Mesendoderm (in vitro differentiated cells): ENCODE results near the gene KLK12.

Source experiments
- DNase-seq: peaks from one replicate; pipeline ENCODE4 v3.0.0; 2013
- H2AK5ac ChIP-seq: 2 replicates; pipeline ENCODE4 v1.6.1; 2013; ENCODE audit warnings: low read length, inconsistent platforms
- H2BK120ac ChIP-seq: 2 replicates; pipeline ENCODE4 v1.6.1; 2013; ENCODE audit warnings: low read depth, mild to moderate bottlenecking, low read length, moderate library complexity, mixed read lengths
- H2BK15ac ChIP-seq: replicated peaks from 2 replicates; pipeline ENCODE4 v1.6.1; 2013; ENCODE audit warnings: low read depth, mild to moderate bottlenecking, moderate library complexity
- H2BK5ac ChIP-seq: 2 replicates; pipeline ENCODE4 v1.6.1; 2013; ENCODE audit warnings: low read length, inconsistent platforms
- H3K18ac ChIP-seq: 2 replicates; pipeline ENCODE4 v1.6.1; 2013; ENCODE audit warnings: mild to moderate bottlenecking, low read length, mixed read lengths
- H3K23ac ChIP-seq: one replicate; pipeline ENCODE4 v1.6.1; 2013; ENCODE audit warnings: low read length
- H3K27ac ChIP-seq: 2 replicates; pipeline ENCODE4 v1.5.1; 2013; ENCODE audit warnings: low read depth, mild to moderate bottlenecking, inconsistent platforms, low read length, moderate library complexity
- H3K27me3 ChIP-seq: 2 replicates; pipeline ENCODE4 v1.6.1; 2013; ENCODE audit warnings: low read length, control low read depth, mild to moderate bottlenecking, inconsistent platforms; ENCODE audit not compliant: insufficient read depth, poor library complexity
- H3K36me3 ChIP-seq: 2 replicates; pipeline ENCODE4 v1.6.1; 2013; ENCODE audit warnings: low read length, inconsistent platforms; ENCODE audit not compliant: control insufficient read depth, insufficient read depth
- H3K4ac ChIP-seq: one replicate; pipeline ENCODE4 v1.6.1; 2013; ENCODE audit warnings: low read depth, mild to moderate bottlenecking, low read length, moderate library complexity
- H3K4me1 ChIP-seq: 2 replicates; pipeline ENCODE4 v1.6.1; 2013; ENCODE audit warnings: low read depth, low read length, inconsistent platforms; ENCODE audit not compliant: control insufficient read depth
- H3K4me2 ChIP-seq: 2 replicates; pipeline ENCODE4 v1.6.1; 2013; ENCODE audit warnings: low read length
- H3K4me3 ChIP-seq: 2 replicates; pipeline ENCODE4 v1.5.1; 2013; ENCODE audit warnings: mild to moderate bottlenecking, low read length
- H3K56ac ChIP-seq: one replicate; pipeline ENCODE4 v1.6.1; 2013; ENCODE audit warnings: low read length
- H3K79me1 ChIP-seq: 2 replicates; pipeline ENCODE4 v1.6.1; 2013; ENCODE audit warnings: low read length, inconsistent platforms
- H3K79me2 ChIP-seq: 2 replicates; pipeline ENCODE4 v1.6.1; 2013; ENCODE audit warnings: mild to moderate bottlenecking, low read length; ENCODE audit not compliant: control insufficient read depth, insufficient read depth
- H3K9ac ChIP-seq: 2 replicates; pipeline ENCODE4 v1.6.1; 2013; ENCODE audit warnings: low read length, inconsistent platforms
- H4K5ac ChIP-seq: one replicate; pipeline ENCODE4 v1.6.1; 2013; ENCODE audit warnings: low read length
- H4K8ac ChIP-seq: one replicate; pipeline ENCODE4 v1.6.1; 2013; ENCODE audit warnings: low read depth, mild to moderate bottlenecking, control low read depth, low read length, moderate library complexity
- WGBS: extraction: QIAGEN DNeasy Blood & Tissue Kit; methylation state at CpG from one replicate; pipeline ENCODE4 v1.1.7; 2013; ENCODE audit warnings: low lambda C conversion rate, missing lambda C conversion rate; ENCODE audit not compliant: insufficient coverage; ENCODE audit errors: extremely low coverage; 5-methylcytosine and 5-hydroxymethylcytosine counted together

The KLK12 gene

DNA sequence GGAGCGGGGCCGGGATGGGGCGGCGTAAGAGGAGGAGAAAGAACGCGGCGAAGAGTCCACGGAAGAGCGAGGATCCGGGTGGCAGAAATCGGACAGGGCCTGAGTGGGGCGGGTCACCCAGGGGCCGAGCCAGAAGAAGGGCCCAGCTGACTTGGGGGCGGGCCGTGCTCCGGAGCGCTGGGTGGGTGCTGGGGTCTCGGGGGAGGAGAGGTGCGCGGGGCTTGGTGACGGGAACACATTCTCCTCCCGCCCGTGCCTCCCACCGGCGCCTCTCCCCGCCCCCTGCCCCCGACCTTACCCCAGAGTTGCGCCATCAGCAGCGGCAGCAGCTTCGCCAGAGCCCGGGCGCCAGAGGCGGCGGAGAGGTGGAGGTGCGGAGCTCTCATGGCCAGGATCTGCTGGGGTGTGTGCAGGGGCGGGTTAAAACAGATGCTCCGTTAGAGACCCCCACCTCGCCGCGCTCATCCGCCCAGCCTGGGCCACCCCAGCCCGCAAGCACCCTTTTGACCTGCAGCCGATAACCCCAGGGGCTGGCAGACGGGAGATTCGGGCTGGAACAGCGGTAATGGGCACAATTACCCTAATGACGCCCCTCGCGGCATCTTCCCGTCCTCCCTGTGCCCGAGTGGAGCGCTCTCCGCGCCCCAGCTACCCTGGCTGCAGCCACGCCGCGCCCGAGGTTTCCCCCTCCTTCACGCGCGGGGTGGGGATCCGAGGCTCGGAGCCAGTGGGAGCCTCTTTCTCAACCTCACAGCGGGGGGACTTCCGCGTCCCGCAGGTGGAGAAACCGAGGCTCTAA lies 15.9 kb downstream of the KLK12 start:
- Histone ChIP-seq H3K18ac (no peak overlapping the region), H2BK15ac (no peak overlapping the region), H3K4me2 (peak overlapping the region; percentile 52), H2BK120ac (no peak overlapping the region), H3K23ac (no peak overlapping the region), H3K79me2 (no peaks in the 10 kb centered on the region), H3K56ac (peak overlapping the region; percentile 15), H3K27ac (no peak overlapping the region), H3K36me3 (no peaks in the 10 kb centered on the region), H3K4ac (no peak overlapping the region), H2BK5ac (no peak overlapping the region), H2AK5ac (no peak overlapping the region), H4K5ac (no peak overlapping the region), H3K4me1 (no peaks in the 10 kb centered on the region), H3K27me3 (peaks cover 8% of the 10 kb centered on the region), H3K4me3 (no peak overlapping the region), H3K79me1 (no peaks in the 10 kb centered on the region), H4K8ac (no peak overlapping the region), H3K9ac (peak overlapping the region; percentile 2)
- WGBS: no CpG with 5 or more reads among the region's 68 CpGs
- peak; percentile 60 for DNase-seq

DNA sequence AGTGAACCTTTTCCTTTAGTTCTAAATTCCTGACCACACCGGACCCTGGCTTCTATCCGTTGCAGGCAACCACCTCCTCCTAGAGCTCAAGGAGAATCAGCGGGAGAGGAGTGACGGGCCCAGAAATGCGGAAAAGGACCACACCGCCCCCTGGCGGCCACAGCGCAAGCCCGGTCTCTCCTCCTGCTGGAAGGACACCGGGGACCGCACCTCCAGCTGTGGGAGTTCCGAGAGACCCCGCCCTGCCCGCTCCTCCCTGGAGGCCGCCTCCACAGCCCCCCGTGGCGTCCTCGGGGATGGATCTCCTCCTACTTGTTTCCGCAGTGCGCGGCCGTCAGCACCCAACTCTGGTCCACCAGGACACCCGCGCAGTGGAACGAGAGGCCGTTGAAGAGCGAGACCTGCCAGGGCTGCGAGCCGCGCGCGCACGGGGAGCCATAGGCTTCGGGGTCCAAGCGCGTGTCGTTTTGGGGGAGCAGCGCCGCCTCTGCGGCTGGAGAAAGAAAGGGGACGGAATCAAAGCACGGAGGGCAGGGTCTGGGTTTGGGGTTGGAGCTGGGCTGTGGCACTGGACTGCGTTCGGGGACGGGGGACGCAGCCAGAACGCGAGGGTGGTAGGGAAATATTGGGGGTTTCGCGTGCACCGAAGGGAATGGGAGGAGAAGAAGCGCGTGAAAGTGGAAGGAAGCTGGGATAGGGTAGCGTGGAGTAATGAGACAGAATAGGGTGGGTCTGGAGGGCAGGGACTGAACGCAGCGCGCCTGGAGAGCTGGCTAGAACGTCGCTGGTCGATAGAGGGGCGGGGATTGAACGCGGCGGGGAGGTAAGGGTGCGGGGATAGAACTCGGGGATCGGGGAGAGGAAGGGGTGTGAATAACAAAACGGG lies 17.8 kb downstream of the KLK12 start:
- Histone ChIP-seq H3K56ac (peak overlapping the region; percentile 58), H3K4me1 (no peaks in the 10 kb centered on the region), H2BK15ac (no peak overlapping the region), H2AK5ac (no peak overlapping the region), H3K18ac (no peak overlapping the region), H4K5ac (no peak overlapping the region), H3K4ac (no peak overlapping the region), H3K79me1 (no peaks in the 10 kb centered on the region), H3K23ac (no peak overlapping the region), H2BK5ac (no peak overlapping the region), H3K9ac (peak overlapping the region; percentile 41), H3K79me2 (no peaks in the 10 kb centered on the region), H3K4me2 (peak overlapping the region; percentile 84), H3K36me3 (no peaks in the 10 kb centered on the region), H3K27ac (no peak overlapping the region), H3K27me3 (peaks cover 8% of the 10 kb centered on the region), H4K8ac (no peak overlapping the region), H3K4me3 (peak overlapping the region; percentile 23), H2BK120ac (no peak overlapping the region)
- no CpG with 5 or more reads among the region's 68 CpGs for WGBS
- peak; percentile 90 for DNase-seq

- H3K4me2 ChIP-seq: no peak overlapping the region
- H3K4me1 ChIP-seq: no peaks in the 10 kb centered on the region
- H2BK5ac ChIP-seq: no peak overlapping the region
- no peak overlapping the region for H3K23ac ChIP-seq
- no peak overlapping the region for H4K8ac ChIP-seq
- no peak overlapping the region for H2BK120ac ChIP-seq
- no peak overlapping the region for H4K5ac ChIP-seq
- H3K79me1 ChIP-seq: no peaks in the 10 kb centered on the region
- H3K36me3 ChIP-seq: no peaks in the 10 kb centered on the region
- no peak overlapping the region for H3K56ac ChIP-seq
- no peak overlapping the region for H3K9ac ChIP-seq
- H3K79me2 ChIP-seq: no peaks in the 10 kb centered on the region
- WGBS: no CpG with 5 or more reads among the region's 19 CpGs
- no peak overlapping the region for H3K4me3 ChIP-seq
- no peak overlapping the region for H3K27ac ChIP-seq
- H3K27me3 ChIP-seq: peaks cover 8% of the 10 kb centered on the region
- no peak for DNase-seq
- no peak overlapping the region for H3K18ac ChIP-seq
- no peak overlapping the region for H2BK15ac ChIP-seq
- no peak overlapping the region for H2AK5ac ChIP-seq
- no peak overlapping the region for H3K4ac ChIP-seq
Observed at GRCh38 chr19:51015691-51016267, 19.0 kb downstream of the KLK12 start.

DNA sequence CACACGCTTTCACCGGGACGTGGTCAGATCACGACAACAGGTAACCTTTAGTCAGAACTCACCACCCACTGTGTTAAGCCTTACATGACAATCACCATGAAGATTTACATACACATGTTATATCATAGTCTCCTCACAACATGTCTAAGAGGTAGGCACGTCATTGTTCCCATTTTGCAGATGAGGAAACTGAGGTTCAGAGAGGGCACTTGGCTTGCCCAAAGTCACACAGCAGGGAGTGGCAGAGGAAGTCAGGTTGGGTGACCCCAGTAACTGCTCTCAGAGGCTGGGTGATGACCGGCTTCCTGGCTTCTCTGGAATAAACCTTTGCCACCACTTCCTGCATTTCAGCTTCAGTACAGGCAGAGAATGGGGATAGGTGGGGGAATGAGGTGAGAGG lies 20.6 kb downstream of the KLK12 start:
- H3K27ac ChIP-seq: no peak overlapping the region
- no peak overlapping the region for H3K18ac ChIP-seq
- no peaks in the 10 kb centered on the region for H3K4me1 ChIP-seq
- H2BK15ac ChIP-seq: no peak overlapping the region
- WGBS: no CpG with 5 or more reads among the region's 6 CpGs
- no peak overlapping the region for H3K9ac ChIP-seq
- no peak overlapping the region for H2BK5ac ChIP-seq
- H3K36me3 ChIP-seq: no peaks in the 10 kb centered on the region
- no peaks in the 10 kb centered on the region for H3K79me2 ChIP-seq
- no peak overlapping the region for H3K4me2 ChIP-seq
- H4K8ac ChIP-seq: no peak overlapping the region
- no peak overlapping the region for H2AK5ac ChIP-seq
- H3K79me1 ChIP-seq: no peaks in the 10 kb centered on the region
- H2BK120ac ChIP-seq: no peak overlapping the region
- peaks cover 8% of the 10 kb centered on the region for H3K27me3 ChIP-seq
- no peak overlapping the region for H3K23ac ChIP-seq
- H4K5ac ChIP-seq: no peak overlapping the region
- H3K56ac ChIP-seq: no peak overlapping the region
- no peak for DNase-seq
- no peak overlapping the region for H3K4ac ChIP-seq
- H3K4me3 ChIP-seq: no peak overlapping the region

DNA sequence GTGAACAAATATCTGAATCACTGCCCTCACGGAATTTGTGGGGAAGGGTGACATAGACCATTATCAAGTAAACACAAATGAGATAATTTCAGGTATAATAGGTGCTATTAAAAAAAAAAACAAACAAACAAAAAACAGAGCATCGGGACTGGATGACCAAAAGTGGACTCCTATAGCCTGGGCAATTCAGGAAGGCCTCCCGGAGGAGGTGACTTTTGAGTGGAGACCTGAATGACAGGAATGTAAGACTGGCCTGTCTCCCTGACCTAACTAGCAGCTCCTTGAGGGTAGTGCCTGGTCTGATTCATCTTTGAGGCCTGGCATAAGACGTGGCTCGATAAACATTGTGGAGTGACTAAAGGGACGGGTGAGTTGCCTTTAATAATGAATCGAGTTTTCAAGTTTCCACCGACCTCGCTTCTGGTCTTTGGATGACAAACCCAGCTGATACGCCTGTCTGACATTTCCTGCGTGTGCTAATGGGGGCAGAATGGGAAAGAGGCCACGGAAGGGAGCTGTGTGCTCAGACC lies 22.1 kb downstream of the KLK12 start:
- Histone ChIP-seq H3K9ac (no peak overlapping the region), H3K4me2 (no peak overlapping the region), H3K27ac (no peak overlapping the region), H4K5ac (no peak overlapping the region), H3K4me1 (no peaks in the 10 kb centered on the region), H3K36me3 (no peaks in the 10 kb centered on the region), H2BK5ac (no peak overlapping the region), H4K8ac (no peak overlapping the region), H3K56ac (no peak overlapping the region), H3K4me3 (no peak overlapping the region), H2BK120ac (no peak overlapping the region), H3K18ac (no peak overlapping the region), H3K4ac (no peak overlapping the region), H3K23ac (no peak overlapping the region), H3K79me1 (no peaks in the 10 kb centered on the region), H3K79me2 (no peaks in the 10 kb centered on the region), H2BK15ac (no peak overlapping the region), H2AK5ac (no peak overlapping the region), H3K27me3 (peaks cover 5% of the 10 kb centered on the region)
- no peak for DNase-seq
- WGBS: no CpG with 5 or more reads among the region's 12 CpGs
